GM12865 (cell line): ENCODE results near the gene SNUPN.

Experiments
- DNase-seq: peaks from one replicate; pipeline ENCODE4 v3.0.0; 2010; ENCODE audit warnings: low read depth
- H3K4me3 ChIP-seq: 2 replicates; pipeline ENCODE4 v1.5.1; 2011; ENCODE audit warnings: mild to moderate bottlenecking, low read depth, low read length, control low read depth
- TF ChIP-seq, protein P1 (sequence below): IDR thresholded peaks from 2 replicates; pipeline ENCODE4 v1.5.1; 2011; ENCODE audit warnings: low read length, control low read depth, low read depth, inconsistent platforms; ENCODE audit not compliant: insufficient read depth; ENCODE audit errors: missing control alignments

The SNUPN gene

DNA sequence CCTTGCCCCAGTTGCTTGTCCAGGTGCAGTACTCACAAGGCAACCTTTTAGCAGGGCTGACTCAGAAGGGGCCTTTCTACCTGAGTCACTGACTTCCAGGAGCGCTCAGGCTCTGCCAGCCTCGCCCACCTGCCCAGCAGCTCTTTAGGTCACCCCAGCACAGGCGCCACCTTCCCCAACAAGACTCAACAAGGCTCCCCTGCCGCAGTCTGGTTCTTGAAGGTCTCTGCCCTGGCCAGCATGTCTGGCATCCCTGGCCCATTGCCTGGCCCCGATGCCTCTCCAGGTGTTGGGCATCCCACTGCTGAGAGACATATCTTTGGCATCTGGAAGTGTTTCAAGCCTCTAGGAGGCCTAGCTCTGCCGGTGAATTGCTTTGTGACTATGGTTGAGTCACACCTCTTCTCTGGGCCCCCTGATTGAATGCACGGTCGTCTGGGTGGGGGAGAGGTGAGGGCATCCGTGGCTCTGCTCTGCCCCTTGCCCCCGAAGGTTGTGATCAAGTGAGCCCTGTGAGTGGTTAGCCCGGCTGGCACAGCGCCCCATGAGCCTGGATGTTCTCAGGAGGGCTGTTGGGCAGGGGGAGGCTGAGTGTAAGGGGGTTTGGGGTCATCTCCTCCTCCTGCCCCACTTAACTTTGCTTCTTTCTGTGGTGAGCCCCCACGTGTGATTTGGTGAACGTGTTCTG lies 43.8 kb upstream of the SNUPN start:
- no peak for DNase-seq
- TF ChIP-seq, protein P1, sequence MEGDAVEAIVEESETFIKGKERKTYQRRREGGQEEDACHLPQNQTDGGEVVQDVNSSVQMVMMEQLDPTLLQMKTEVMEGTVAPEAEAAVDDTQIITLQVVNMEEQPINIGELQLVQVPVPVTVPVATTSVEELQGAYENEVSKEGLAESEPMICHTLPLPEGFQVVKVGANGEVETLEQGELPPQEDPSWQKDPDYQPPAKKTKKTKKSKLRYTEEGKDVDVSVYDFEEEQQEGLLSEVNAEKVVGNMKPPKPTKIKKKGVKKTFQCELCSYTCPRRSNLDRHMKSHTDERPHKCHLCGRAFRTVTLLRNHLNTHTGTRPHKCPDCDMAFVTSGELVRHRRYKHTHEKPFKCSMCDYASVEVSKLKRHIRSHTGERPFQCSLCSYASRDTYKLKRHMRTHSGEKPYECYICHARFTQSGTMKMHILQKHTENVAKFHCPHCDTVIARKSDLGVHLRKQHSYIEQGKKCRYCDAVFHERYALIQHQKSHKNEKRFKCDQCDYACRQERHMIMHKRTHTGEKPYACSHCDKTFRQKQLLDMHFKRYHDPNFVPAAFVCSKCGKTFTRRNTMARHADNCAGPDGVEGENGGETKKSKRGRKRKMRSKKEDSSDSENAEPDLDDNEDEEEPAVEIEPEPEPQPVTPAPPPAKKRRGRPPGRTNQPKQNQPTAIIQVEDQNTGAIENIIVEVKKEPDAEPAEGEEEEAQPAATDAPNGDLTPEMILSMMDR: no peak
- H3K4me3 ChIP-seq: no peak overlapping the region

DNA sequence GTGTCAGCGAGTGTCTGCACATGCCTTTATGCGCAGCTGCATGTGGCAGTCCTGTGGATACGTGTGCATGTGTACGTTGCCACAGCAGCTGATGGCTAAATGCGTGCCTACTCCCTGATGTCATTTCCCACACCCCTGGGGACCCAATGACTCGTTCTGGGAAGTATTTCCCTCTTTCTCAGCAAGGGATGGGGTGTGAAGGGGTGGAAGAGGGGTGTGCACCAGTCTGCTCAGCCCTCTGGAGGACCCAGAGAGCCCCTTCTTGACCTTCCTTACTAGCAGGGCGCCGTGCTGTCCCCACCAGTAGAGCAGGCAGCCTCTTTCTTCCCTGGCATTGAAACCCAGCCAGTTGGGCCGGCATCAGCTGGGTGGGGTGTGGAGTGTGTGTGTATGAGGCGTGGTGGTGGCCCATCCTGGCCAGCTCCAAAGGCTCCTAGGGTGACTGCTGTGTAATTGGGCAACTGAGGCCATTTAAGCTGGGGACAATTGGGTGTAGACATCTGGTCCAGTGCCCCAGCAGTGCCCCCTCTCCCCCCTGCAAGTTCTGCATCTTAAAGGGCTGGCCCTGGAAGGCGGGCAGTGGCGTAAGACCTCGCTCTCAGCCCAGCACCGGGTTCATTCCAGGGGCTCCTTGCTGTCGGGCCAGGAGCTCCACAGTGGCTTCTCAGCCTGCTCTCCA lies 41.4 kb upstream of the SNUPN start:
- no peak for DNase-seq
- H3K4me3 ChIP-seq: no peak overlapping the region
- TF ChIP-seq, protein P1: no peak

DNA sequence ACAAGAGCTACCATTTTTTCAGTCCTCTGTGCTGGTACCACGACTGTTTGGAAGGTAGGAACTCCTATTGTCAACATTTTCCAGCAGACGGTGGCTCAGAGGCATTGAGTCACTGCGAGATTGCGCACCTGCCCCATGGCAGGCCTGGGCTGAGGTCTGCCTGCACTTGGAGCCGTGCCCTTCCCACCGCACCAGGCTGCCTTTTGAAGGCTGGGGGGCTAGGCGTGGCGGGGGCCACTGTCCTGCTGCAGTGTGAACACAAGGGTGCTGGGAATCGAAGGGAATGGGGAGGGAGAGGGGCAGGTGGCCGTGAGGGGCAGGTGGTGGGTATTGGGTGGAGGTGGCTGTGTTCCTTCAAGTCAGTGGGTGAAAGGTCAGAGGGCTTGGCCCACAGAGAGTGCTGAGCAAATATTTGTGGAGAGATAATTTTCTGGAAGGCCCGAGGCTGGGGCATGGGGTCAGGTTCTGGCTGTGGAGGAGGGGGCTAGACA lies 38.5 kb upstream of the SNUPN start:
- DNase-seq: no peak
- TF ChIP-seq, protein P1: no peak
- H3K4me3 ChIP-seq: no peak overlapping the region

DNA sequence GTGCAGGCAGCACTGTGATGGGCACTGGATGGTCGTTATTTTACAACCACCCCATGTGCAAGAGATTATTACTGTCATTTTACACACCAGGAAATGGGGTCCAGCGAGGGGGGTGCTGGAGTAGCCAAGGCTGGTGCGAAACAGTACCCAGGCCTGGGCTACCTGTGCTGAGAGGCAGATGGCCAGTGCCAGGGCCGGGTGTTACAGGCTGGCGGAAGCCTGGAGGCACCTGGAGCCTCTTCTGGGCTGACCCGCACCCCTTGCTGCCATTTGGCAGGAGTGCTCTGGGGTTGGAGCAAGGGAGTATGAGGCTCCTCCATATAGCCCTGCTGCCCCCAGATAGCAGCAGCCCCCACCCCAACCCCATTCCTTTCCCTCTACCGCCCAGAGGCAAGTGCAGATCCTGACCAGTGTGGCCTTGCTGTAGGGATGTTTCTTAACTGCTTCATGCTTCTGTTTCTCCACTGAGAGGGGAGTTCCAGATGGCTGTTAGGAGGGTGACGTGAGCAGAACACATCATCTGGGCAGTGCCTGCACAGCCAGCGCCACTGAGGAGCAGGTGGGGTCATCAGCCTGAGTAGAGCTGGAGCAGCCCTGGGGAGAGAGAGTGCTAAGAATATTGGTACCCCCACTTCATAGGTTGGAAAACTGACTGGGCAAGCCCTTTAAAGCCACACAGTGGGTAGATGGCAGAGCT lies 37.4 kb upstream of the SNUPN start:
- TF ChIP-seq, protein P1: no peak
- H3K4me3 ChIP-seq: no peak overlapping the region
- no peak for DNase-seq

DNA sequence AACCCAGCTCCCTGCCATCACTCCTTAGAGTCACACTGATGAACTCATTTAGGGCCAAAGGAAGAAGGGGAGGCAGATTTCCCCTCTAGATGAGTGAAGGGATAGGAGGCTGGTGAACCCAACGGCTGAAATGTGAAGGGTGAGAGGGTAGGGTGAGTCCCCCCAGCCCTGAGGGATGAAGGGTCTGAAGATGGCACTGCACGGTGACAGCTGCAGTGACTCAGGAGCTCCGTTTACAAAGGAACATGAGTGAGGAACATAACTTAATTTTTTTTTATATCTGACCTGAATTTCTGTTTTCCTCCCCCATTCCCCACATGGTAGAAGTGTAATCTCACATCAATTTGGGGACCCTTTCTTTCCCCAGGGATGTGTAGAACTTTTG lies 36.2 kb upstream of the SNUPN start:
- DNase-seq: no peak
- TF ChIP-seq, protein P1: no peak
- no peak overlapping the region for H3K4me3 ChIP-seq

DNA sequence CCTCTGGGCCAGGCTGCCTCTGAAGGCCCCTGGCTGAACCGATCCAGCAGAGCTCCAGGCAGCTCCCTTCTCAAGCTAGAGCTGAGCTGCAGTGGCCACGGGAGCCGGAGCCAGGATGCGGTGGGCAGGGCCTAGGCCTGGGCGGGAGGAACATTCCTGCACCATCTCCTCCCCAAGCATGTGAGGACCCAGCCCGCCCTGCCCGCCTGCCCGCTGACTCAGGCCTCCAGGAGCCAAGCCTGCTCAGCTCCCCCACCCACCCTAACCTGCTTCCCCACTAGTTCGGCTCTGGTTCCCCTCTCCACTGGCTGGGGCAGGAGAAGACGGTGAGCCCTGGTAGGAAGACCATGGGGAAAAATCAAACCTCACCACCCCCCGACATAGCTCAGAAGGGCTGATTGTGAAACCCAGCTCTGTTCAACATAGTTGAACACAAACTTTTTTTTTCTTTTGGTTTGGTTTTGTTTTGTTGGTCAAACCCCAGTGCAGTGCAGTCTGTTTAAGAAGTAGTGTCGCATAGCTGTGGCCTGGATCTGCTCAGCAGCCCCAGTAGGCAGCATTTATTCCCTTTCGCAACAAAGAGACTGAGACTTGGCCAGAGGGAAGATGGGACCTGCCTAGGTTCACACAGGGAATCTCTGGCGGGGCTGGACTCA lies 35.7 kb upstream of the SNUPN start:
- no peak overlapping the region for H3K4me3 ChIP-seq
- TF ChIP-seq, protein P1: no peak
- DNase-seq: no peak
